ENCODE results near the gene PCDHGB1.
"Not testable (repeated sequence)": the region's sequence is repeated elsewhere in the genome, so short reads cannot be mapped to it uniquely, and the experiment has no call there.

The PCDHGB1 gene

GRCh38 chr5:141349917-141350619, at the start of gene PCDHGB1:
TSS of gene PCDHGB1 (plus strand) at chr5:141350099. CDS start at chr5:141350261, 162 bp downstream.
- Histone ChIP-seq H3K4me3 (ENCODE audit: low read length) (peak within 1 kb of the TSS; percentile 42), H3K4me1 (ENCODE audit: control insufficient read depth, low read depth, low read length) (no peaks in the 10 kb centered on the region), H3K27me3 (ENCODE audit: control insufficient read depth, insufficient read depth, low read length) (no peaks in the 10 kb centered on the region), H3K36me3 (ENCODE audit: control insufficient read depth, low read depth, low read length) (no peaks in the 10 kb centered on the region), H3K9ac (ENCODE audit: low read length) (peak within 1 kb of the TSS; percentile 19), H3K9me3 (ENCODE audit: control insufficient read depth, low read depth, low read length) (peaks cover 12% of the 10 kb centered on the region), H3K27ac (ENCODE audit: low read length) (no peak within 1 kb of the TSS)

DNA sequence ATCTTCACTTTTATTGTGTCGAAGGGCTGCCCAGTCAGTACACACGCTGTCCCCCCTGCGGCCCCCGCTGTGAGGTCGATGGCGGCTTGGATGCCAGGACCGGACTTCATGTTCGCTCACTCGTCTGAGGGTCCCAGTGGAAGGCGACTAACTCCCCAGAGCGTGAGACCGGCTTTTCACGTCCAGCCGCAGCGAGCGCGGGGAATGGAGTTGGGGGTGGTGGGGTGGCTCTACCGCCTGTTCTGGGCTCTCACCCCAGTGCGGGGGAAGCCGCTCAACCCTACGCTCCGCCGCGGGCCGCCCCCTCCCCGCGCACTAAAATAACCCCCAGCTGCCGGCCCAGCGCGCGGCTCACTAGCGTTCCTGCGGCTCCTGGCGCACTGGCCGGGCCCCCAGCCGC, 46.1 kb upstream of the PCDHGB1 start, which contains the start of gene SLC25A2:
Gene SLC25A2 (minus strand): TSS at position 294 of the 400 bp plus-strand sequence. CDS start 184 bp downstream, at position 110.
- Histone ChIP-seq H3K36me3 (ENCODE audit: control insufficient read depth, low read depth, low read length) (no peaks in the 10 kb centered on the region), H3K27me3 (ENCODE audit: control insufficient read depth, insufficient read depth, low read length) (no peaks in the 10 kb centered on the region), H3K4me1 (ENCODE audit: control insufficient read depth, low read depth, low read length) (no peaks in the 10 kb centered on the region), H3K4me3 (ENCODE audit: low read length) (no peak within 1 kb of the TSS), H3K27ac (ENCODE audit: low read length) (no peak within 1 kb of the TSS), H3K9ac (ENCODE audit: low read length) (no peak within 1 kb of the TSS), H3K9me3 (ENCODE audit: control insufficient read depth, low read depth, low read length) (no peaks in the 10 kb centered on the region)

DNA sequence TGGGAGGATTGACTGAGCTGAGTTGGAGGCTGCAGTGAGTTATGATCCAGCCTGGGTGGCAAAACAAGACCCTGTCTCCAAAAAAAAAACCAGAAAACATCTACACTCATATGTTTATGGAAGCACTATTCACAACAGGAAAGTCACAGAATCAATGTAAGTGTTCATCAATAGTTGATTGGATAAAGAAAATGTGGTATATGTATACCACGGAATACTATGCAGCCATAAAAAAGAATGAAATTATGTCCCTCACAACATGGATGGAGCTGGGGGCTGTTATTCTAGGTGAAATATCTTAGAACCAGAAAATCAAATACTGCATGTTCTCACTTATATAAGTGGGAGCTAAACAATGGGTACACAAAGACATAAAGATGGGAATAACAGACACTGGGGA, 43.3 kb upstream of the PCDHGB1 start:
- Histone ChIP-seq H3K9ac (ENCODE audit: low read length) (no peak overlapping the region), H3K36me3 (ENCODE audit: control insufficient read depth, low read depth, low read length) (no peaks in the 10 kb centered on the region), H3K9me3 (ENCODE audit: control insufficient read depth, low read depth, low read length) (no peaks in the 10 kb centered on the region), H3K27ac (ENCODE audit: low read length) (no peak overlapping the region), H3K4me3 (ENCODE audit: low read length) (no peak overlapping the region), H3K27me3 (ENCODE audit: control insufficient read depth, insufficient read depth, low read length) (no peaks in the 10 kb centered on the region), H3K4me1 (ENCODE audit: control insufficient read depth, low read depth, low read length) (no peaks in the 10 kb centered on the region)

GRCh38 chr5:141313711-141314110, 36.2 kb upstream of the PCDHGB1 start:
- Histone ChIP-seq H3K4me1 (ENCODE audit: control insufficient read depth, low read depth, low read length) (no peaks in the 10 kb centered on the region), H3K27ac (ENCODE audit: low read length) (no peak overlapping the region), H3K9ac (ENCODE audit: low read length) (no peak overlapping the region), H3K9me3 (ENCODE audit: control insufficient read depth, low read depth, low read length) (peaks cover 13% of the 10 kb centered on the region), H3K4me3 (ENCODE audit: low read length) (no peak overlapping the region), H3K36me3 (ENCODE audit: control insufficient read depth, low read depth, low read length) (peaks cover 16% of the 10 kb centered on the region), H3K27me3 (ENCODE audit: control insufficient read depth, insufficient read depth, low read length) (no peaks in the 10 kb centered on the region)

- not testable (repeated sequence) for H3K4me3 ChIP-seq (ENCODE audit: low read length); H3K4me1 ChIP-seq (ENCODE audit: control insufficient read depth, low read depth, low read length); H3K27me3 ChIP-seq (ENCODE audit: control insufficient read depth, insufficient read depth, low read length); H3K9ac ChIP-seq (ENCODE audit: low read length); H3K27ac ChIP-seq (ENCODE audit: low read length)
- Histone ChIP-seq H3K9me3 (ENCODE audit: control insufficient read depth, low read depth, low read length) (peaks cover 26% of the 10 kb centered on the region), H3K36me3 (ENCODE audit: control insufficient read depth, low read depth, low read length) (peaks cover 28% of the 10 kb centered on the region)
These were observed 32.9 kb upstream of the PCDHGB1 start for GRCh38 chr5:141316963-141317362.

DNA sequence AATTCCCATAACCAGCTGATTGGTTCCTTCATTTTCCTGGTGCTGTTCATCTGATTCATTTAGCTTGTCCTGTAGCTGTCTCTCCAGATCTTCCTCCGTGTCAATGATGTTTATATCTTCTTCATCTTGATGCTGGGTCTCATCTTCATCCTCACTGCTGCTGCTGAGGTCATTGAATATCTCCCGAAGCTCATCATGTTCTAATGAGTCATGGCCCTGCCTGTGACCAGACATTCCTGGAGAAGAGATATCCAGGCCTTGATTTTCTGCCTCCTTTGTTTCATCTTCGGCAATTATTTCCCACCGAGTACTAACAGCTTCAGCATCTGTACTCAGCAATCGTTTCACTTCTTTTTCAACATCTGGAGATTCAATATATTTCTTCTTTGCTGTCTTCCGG, 30.7 kb upstream of the PCDHGB1 start:
- Histone ChIP-seq H3K9ac (ENCODE audit: low read length) (no peak overlapping the region), H3K36me3 (ENCODE audit: control insufficient read depth, low read depth, low read length) (peaks cover 28% of the 10 kb centered on the region), H3K4me1 (ENCODE audit: control insufficient read depth, low read depth, low read length) (no peaks in the 10 kb centered on the region), H3K27me3 (ENCODE audit: control insufficient read depth, insufficient read depth, low read length) (no peaks in the 10 kb centered on the region), H3K9me3 (ENCODE audit: control insufficient read depth, low read depth, low read length) (peaks cover 26% of the 10 kb centered on the region), H3K27ac (ENCODE audit: low read length) (no peak overlapping the region), H3K4me3 (ENCODE audit: low read length) (peak overlapping the region; percentile 96)

- H3K9me3 ChIP-seq (ENCODE audit: control insufficient read depth, low read depth, low read length), result peaks cover 26% of the 10 kb centered on the region
- H3K27me3 ChIP-seq (ENCODE audit: control insufficient read depth, insufficient read depth, low read length), result no peaks in the 10 kb centered on the region
- H3K4me1 ChIP-seq (ENCODE audit: control insufficient read depth, low read depth, low read length), result no peaks in the 10 kb centered on the region
- H3K4me3 ChIP-seq (ENCODE audit: low read length), result peak overlapping the region; percentile 96
- peak overlapping the region; percentile 98 for H3K9ac ChIP-seq (ENCODE audit: low read length)
- H3K36me3 ChIP-seq (ENCODE audit: control insufficient read depth, low read depth, low read length), result peaks cover 28% of the 10 kb centered on the region
- H3K27ac ChIP-seq (ENCODE audit: low read length), result no peak overlapping the region
These were observed 30.2 kb upstream of the PCDHGB1 start for GRCh38 chr5:141319699-141320098.

GRCh38 chr5:141320225-141321169, 29.4 kb upstream of the PCDHGB1 start, which contains the start of gene TAF7:
TSS of gene TAF7 (minus strand) at chr5:141320784. CDS start at chr5:141320044, 740 bp downstream.
- Histone ChIP-seq H3K9ac (ENCODE audit: low read length) (peak within 1 kb of the TSS; percentile 98), H3K9me3 (ENCODE audit: control insufficient read depth, low read depth, low read length) (peaks cover 26% of the 10 kb centered on the region), H3K4me3 (ENCODE audit: low read length) (peak within 1 kb of the TSS; percentile 96), H3K4me1 (ENCODE audit: control insufficient read depth, low read depth, low read length) (no peaks in the 10 kb centered on the region), H3K36me3 (ENCODE audit: control insufficient read depth, low read depth, low read length) (peaks cover 28% of the 10 kb centered on the region), H3K27me3 (ENCODE audit: control insufficient read depth, insufficient read depth, low read length) (no peaks in the 10 kb centered on the region), H3K27ac (ENCODE audit: low read length) (peak within 1 kb of the TSS; percentile 97)

DNA sequence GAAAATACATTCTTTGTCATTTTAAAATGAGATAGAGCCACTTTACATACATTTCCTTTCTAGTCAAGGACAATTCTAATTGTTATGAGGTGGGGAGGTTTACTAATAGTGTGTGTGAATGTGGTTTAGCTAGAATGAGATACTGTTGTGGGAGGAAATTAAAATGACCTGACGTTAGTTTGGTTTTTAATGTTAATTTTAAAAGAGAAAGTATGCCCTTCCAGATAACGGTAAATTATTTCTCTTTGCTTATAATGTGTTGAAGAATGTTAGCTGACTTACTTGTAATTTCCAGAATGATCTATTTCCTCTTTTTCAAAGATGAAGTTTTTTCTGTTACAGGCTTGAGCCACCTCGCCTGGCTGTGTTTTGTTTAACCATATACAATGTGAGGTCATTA, 27.6 kb upstream of the PCDHGB1 start:
- Histone ChIP-seq H3K9ac (ENCODE audit: low read length) (no peak overlapping the region), H3K4me1 (ENCODE audit: control insufficient read depth, low read depth, low read length) (no peaks in the 10 kb centered on the region), H3K27me3 (ENCODE audit: control insufficient read depth, insufficient read depth, low read length) (no peaks in the 10 kb centered on the region), H3K9me3 (ENCODE audit: control insufficient read depth, low read depth, low read length) (peaks cover 23% of the 10 kb centered on the region), H3K36me3 (ENCODE audit: control insufficient read depth, low read depth, low read length) (peaks cover 20% of the 10 kb centered on the region), H3K27ac (ENCODE audit: low read length) (no peak overlapping the region), H3K4me3 (ENCODE audit: low read length) (no peak overlapping the region)

- H3K9ac ChIP-seq (ENCODE audit: low read length), result peak overlapping the region; percentile 57
- H3K36me3 ChIP-seq (ENCODE audit: control insufficient read depth, low read depth, low read length), result no peaks in the 10 kb centered on the region
- H3K27me3 ChIP-seq (ENCODE audit: control insufficient read depth, insufficient read depth, low read length), result no peaks in the 10 kb centered on the region
- H3K4me3 ChIP-seq (ENCODE audit: low read length), result peak overlapping the region; percentile 64
- H3K27ac ChIP-seq (ENCODE audit: low read length), result peak overlapping the region; percentile 55
- peaks cover 4% of the 10 kb centered on the region for H3K9me3 ChIP-seq (ENCODE audit: control insufficient read depth, low read depth, low read length)
- H3K4me1 ChIP-seq (ENCODE audit: control insufficient read depth, low read depth, low read length), result no peaks in the 10 kb centered on the region
These were observed 23.6 kb upstream of the PCDHGB1 start for GRCh38 chr5:141326088-141326854.

DNA sequence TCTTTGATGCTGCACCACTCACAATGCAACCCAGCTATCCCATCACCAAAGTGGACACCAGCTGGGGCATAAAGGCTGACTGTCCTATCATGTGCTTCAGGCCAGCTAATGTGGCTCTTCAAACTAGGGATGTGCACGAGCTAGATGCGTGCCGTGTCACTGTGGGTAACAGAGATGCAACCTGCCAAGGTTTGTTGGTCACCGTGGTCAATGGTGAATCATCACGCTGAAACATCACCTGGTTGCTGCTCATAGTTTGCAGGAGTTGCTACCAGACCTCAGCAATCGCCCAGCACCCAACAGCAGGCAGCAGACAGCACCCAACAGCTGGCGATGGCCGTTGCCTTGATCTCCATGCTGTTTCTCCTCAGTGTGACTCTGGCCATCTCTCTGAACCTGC, 21.7 kb upstream of the PCDHGB1 start:
- Histone ChIP-seq H3K9ac (ENCODE audit: low read length) (no peak overlapping the region), H3K4me1 (ENCODE audit: control insufficient read depth, low read depth, low read length) (no peaks in the 10 kb centered on the region), H3K9me3 (ENCODE audit: control insufficient read depth, low read depth, low read length) (peaks cover 8% of the 10 kb centered on the region), H3K27me3 (ENCODE audit: control insufficient read depth, insufficient read depth, low read length) (no peaks in the 10 kb centered on the region), H3K27ac (ENCODE audit: low read length) (no peak overlapping the region), H3K4me3 (ENCODE audit: low read length) (no peak overlapping the region), H3K36me3 (ENCODE audit: control insufficient read depth, low read depth, low read length) (no peaks in the 10 kb centered on the region)

Measured in iPS-18a (cell line).